Activated CD8-positive, alpha-beta memory T cell treated with anti-CD3 and anti-CD28 coated beads for 48 hours (primary cell): ENCODE results near the gene TSSC4.

Experiments
- DNase-seq, 3 experiments: peaks; one replicate each; pipeline ENCODE4 v3.0.0-alpha.2; 2020; ENCODE audit warnings: low read depth in 2 of 3, low spot score in 2 of 3

TSSC4 gene

DNA sequence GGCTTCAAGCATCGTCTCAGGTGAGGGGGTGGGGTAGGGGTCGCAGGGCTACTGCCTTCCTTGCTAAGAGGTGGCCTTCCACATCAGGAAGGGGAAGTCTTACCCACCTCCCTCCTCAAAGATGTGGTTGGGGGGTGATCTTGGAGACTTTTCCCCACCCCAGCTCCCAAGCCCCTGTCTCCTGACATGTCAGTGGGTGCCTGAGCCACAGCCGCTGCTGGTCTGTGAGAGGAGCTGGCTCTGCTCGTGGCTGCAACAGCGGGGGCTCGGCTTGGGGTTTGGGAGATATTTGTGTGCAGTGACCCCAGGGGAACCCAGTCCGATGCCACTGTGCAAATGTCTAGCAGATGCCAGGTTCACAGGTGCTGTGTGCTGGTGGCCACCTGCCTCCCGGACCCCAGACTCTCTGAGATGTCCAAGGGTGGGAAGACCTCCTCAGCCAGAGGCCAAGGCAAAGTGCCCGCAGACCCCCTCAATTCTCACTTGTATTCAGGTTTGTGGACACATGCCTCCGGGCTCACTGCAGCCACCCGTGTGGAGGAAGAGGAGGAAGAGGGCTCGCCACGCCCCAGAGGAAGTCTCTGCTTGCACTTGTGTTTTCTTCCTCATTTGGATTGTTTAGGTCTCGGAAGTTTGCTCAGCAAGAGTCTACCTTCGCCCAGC is 46.2 kb downstream of the TSSC4 start:
- no peak for DNase-seq

DNA sequence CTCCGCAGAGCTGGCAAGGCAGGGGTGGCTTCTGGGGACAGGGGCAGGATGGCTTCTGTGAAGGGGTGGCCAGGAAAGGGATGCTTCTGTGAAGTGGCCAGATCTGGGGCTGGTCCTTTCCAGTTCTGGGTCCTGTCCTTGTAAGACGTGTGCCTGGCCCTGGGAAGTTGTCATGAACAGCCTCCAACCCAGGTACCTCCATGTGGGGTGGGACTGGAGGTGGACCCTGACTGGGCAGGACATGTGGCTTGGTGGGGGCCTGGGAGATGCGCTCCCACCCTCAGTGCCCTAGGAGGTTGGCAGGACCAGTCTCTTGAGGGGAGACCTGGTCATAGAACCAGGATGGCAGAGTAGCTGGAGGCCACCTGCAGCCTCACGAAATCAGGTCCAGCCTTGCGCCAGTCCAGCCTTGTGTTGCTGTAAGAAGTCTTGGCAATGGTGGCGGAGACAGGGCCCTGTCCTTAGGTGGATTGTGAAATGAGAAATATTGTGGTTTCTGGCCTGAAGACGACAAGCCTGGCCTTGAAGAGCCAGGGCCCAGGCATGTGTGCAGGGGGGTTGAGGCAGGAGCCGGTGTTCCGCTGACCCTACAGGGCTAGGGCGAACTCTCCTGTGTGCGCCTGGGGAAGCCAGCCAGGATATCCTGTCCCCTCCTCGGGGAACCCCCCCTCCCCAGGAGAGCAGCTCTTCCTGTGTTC is 46.9 kb downstream of the TSSC4 start:
- no peak for DNase-seq

DNA sequence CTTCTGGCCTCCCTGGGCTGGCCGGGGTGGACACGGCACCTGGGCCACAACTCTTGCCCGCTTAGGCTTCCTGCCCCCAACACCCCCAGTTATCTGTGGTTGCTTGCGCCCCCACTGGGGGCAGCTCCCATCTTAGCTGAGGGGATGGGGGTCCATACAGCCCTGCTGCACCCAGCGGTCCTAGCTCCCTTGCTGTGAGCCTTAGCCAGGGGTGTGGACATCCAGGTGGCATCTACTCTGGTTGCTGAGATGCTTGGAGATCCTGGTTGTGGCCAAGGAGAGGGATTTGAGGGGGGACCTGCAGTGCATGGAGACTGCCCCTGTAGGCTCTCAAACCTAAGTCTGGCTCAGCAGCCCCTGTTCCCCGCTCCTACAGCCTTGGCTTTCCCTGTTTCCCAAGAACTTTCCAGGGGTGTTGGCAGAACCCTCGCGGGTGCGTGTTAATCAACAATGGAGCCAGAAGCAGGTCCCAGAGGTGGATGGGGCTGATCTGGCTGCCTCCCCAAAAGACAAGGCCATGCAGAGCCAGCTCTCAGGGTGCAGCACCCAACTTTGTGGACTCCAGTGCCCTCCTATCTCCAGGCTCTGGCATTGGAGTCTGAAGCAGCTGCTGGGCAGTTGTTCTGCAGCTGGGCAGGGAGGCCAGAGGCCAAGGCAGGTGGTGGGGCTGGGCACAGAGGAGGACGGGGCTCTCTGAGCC is 47.6 kb downstream of the TSSC4 start:
- no peak for DNase-seq

DNA sequence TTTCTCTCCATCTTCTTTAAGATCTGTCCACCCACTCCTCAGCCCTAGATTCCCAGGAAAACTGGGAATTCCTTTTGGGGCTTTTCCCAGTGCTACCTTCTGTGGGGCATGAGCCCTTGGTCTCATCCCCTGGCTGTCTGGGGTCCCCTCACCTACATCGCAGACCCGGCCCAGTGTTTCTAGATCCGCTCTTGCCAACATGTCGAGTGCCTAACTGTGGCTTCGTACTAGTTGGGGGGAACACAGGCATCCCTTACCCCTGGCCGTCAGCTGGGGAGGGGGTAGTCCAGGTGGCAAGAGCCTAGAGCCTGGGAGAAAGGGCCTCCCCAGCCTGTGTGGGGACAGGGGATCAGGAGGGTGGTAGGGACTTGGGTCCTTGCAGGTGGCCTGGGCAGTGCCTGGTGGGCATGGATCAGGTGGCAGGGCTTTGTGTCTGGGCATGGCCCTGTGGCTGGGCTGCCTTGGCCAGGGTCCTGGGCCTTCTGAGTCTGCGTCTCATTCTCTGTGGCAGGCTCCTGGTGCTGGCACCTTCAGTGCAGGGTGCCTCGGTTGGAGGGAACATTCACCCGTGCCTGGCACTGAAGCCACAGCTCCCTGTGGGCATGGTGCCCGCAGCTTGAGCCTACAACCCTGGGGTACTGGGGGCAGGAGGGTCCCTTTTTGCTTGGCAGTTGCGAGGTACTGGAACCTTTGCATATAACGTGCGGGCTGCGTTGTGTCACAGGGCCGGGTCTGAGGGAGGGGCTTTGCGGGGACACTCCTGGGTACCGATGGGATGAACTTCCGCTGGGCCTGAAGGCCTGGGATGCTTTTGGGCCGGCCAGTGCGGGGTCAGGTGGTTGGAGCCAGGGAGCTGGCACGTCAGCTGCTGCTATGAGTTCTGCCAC is 48.4 kb downstream of the TSSC4 start:
- DNase-seq: no peak

DNA sequence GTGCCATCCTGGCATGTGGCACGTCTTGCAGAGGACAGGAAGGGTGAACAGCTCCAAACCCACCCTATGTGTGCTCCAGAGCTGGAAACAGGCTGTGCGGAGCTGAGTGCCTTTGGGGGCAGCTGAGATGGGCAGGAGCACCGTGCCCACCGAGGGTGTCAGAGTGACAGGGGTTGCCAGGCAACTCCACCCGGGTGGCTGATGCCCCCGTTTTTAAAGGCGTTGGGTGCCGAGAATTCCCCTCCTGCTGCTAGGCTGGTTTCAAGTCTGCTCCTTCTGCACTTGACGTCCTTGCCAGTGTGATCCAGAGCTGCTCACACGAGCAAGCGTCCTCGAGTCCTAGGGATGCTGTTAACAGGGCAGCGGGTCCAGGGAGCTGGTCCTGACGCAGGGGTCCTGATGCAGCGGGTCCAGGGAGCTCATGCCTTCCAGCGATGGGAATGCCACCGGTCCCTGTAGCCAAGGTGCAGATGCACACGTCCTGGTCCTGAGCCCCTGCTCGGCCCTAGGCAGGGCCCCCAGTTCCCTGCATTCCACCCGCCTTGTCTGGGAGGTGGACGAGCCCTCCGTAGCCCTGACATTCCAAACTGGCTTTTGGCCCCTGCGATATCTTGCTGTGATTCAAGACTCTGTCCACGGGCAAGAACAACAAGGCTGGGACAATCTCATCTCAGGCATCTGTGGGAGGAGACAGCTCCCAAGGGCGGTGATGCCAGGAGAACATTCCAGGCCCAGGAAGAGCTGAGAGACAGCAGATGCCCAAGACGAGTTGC is 49.2 kb downstream of the TSSC4 start:
- no peak for DNase-seq

DNA sequence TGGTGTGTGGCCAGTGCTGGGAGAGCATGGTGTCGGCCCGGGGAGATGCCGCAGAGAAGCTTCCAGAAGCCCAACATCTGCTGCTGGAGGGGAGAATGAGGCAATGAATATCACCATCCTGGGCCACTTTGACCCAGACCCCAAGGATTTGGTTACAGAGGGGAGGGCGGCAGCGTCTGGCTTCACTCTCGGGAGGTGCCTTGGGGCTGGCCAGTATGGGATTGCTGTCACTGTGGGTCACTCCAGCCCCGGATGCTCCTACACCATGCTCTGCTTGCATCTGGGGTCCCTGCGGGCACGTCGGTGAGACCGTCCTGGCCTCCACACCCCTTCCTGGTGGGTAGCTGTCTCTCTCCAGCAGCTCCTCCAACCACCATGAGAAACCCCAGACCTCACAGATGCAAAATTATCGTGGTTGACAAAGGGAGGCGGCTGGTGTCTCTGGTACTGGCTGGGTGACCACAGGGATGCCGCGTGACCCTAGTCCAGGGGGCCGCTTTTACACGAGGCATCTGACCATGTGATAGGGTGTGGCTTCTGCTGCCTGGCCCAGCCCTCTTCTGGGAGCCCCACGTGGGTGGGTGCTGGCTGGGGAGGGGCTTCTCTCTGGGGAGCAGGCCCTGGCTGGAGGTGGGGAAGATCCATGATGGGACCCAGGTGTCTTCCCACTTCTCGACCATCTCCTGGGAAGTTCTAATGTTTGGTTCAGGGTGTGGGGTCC is 49.9 kb downstream of the TSSC4 start:
- DNase-seq: no peak

DNA sequence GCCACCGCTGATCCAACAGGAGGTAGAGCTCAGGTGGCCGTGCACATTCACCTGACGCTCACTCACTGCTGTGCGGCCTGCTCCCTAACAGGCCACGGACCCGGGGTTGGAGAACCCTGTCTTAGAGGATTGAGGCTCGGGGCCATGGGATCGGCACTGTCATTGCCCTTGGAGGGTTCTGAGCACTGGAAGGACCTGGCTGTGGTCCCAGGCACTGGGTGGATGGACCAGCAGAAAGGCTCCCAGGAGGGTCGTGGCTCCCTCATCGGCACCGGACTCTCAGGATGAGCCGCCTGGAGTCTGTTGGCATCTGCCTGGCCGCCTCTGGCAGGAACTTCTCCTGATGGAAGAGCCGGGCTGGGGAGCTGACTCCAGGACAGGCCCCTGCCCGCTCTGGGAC is 50.8 kb downstream of the TSSC4 start:
- DNase-seq: no peak

DNA sequence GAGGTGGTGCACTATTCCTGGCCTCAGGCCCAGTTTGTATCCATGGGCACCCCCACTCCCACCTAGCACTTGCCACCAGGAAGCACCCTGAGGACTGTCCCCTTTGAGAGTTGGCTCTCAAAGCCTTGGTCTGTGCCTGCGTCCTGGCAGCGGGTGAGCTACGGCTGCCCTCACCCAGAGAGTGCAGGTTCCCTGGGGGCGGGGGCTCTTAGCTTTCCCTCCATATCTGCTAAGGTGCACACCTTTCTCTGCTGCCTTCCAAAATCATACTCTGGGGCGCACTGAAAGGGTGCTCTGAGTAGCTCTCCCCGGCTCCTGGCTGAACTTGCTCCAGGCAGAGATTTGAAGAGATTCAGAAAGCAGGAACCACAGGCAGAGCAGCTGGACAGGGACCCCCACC is 51.4 kb downstream of the TSSC4 start:
- no peak for DNase-seq

DNA sequence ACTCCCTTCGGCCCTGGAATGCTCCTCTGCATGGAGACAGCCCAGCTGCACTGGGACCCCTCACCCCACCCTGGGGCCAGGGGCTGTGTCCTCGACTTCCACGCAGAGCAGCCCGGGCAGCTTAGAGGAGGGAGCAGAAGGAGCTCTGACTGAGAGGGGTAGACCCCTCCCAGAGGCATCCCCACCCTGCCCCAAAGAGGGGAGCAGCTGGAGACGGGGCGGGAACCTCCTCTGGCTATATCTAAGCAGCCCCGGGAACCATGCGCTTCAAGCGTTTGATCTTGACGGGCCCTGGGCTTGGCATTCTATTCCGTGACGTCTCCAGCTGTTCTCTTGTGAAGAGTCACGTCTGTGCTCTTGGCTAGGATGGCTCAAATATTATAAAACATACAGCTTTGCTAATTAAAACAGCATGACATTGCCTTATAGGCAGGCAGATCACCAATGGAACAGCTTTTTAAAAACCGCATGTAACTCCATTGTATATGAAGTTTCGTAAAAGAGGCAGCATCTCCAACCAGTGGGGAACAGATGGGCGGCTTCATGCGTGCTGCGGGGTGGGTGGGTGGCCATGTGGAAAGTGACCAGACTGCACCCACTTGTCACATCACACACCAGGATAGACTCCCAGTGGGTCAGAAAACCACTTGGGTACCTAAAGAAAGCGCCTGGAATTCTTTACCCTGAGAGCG is 51.9 kb downstream of the TSSC4 start:
- no peak for DNase-seq

DNA sequence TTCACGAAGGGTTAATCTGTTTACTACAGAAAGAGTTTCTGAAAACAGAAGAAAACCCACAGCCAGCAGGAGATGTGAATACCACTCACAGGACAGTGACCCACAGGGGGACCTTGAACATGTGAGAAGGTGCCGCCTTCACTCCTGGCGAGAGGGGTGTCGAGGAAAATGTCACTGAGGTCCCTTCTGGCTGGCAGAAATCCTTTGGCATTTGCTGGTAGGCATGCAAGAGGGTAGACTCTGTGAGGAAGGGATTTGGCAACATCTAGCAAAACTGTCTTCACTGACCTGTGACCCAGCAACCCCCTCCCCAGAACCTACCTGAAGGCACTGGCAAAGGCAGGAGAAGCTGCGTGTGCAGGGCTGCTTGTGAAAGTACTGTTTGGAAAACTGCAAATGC is 52.9 kb downstream of the TSSC4 start:
- no peak for DNase-seq
